HG03280 (cell line): ENCODE data around the gene SERTM1.

Experiments used
- ATAC-seq: cut with Tn5 transposase; IDR thresholded peaks from one replicate; pipeline ENCODE4 v1.9.1; 2021; ENCODE audit warnings: mild to moderate bottlenecking, moderate library complexity; ENCODE audit not compliant: unreplicated experiment

Gene SERTM1

GRCh38 chr13:36673838-36674326 is at the start of gene SERTM1:
TSS of gene SERTM1 (plus strand) at chr13:36674020. CDS start at chr13:36695079, 21,059 bp downstream.
- ATAC-seq: no peak

GRCh38 chr13:36628377-36629056 is 45.3 kb upstream of the SERTM1 start:
- ATAC-seq: no peak

- ATAC-seq: no peak
These were observed 44.8 kb upstream of the SERTM1 start for GRCh38 chr13:36629057-36629385.

GRCh38 chr13:36630181-36630803 is 43.5 kb upstream of the SERTM1 start:
- ATAC-seq: no peak

- no peak for ATAC-seq
These were observed 34.2 kb upstream of the SERTM1 start for GRCh38 chr13:36639610-36640009.

- no peak for ATAC-seq
These were observed 23.2 kb upstream of the SERTM1 start for GRCh38 chr13:36650611-36651010.

- no peak for ATAC-seq
These were observed 8.2 kb upstream of the SERTM1 start for GRCh38 chr13:36665630-36666029.

GRCh38 chr13:36666477-36667229 is 7.2 kb upstream of the SERTM1 start:
- ATAC-seq: no peak

- ATAC-seq: no peak
These were observed 5.5 kb upstream of the SERTM1 start for GRCh38 chr13:36668316-36668715.

GRCh38 chr13:36673352-36673751 is 468 bp upstream of the SERTM1 start:
- no peak for ATAC-seq

- ATAC-seq: no peak
These were observed 755 bp downstream of the SERTM1 start for GRCh38 chr13:36674337-36675212.

- no peak for ATAC-seq
These were observed 1.4 kb downstream of the SERTM1 start for GRCh38 chr13:36675213-36675536.

- ATAC-seq: no peak
These were observed 7.1 kb downstream of the SERTM1 start for GRCh38 chr13:36680913-36681312.

- no peak for ATAC-seq
These were observed 8.2 kb downstream of the SERTM1 start for GRCh38 chr13:36681894-36682624.

GRCh38 chr13:36683701-36684100 is 9.9 kb downstream of the SERTM1 start:
- ATAC-seq: no peak

GRCh38 chr13:36685927-36686326 is 12.1 kb downstream of the SERTM1 start:
- no peak for ATAC-seq

- no peak for ATAC-seq
These were observed 22.7 kb downstream of the SERTM1 start for GRCh38 chr13:36696410-36697010.

GRCh38 chr13:36700170-36700569 is 26.4 kb downstream of the SERTM1 start:
- no peak for ATAC-seq

GRCh38 chr13:36706755-36707154 is 32.9 kb downstream of the SERTM1 start:
- ATAC-seq: no peak
